Right lung (tissue), 5 donors: ENCODE data around the gene TNFRSF1A. TPM values are rescaled to one million over a fixed set of nuclear protein-coding genes. Genes with fewer than 3 reads are reported as not detected.
"Not testable (repeated sequence)": the region's sequence is repeated elsewhere in the genome, so short reads cannot be mapped to it uniquely, and the experiment has no call there.

ENCODE experiments used
- DNase-seq, 2 donors: peaks; one replicate each; pipeline ENCODE4 v3.0.0-alpha.2; 2013
- polyA plus RNA-seq, 5 donors: library from polyadenylated mRNA; unstranded; fragments of 120-200 nt; gene quantifications; one replicate each; pipeline versions ENCODE4 v1.2.1 to v1.2.3, GENCODE V29; 2013; ENCODE audit warnings: inconsistent platforms in 1 of 5, low replicate concordance in 1 of 5; ENCODE audit not compliant: insufficient read length in 5 of 5, insufficient read depth in 1 of 5

TNFRSF1A gene
- polyA plus RNA-seq, 5 donors = 115 to 142 (median 133) TPM

- DNase-seq = no peak
These were observed 30.9 kb downstream of the TNFRSF1A start for GRCh38 chr12:6310771-6311610.

GRCh38 chr12:6307529-6307928, 34.3 kb downstream of the TNFRSF1A start:
- no peak for DNase-seq

GRCh38 chr12:6306599-6307220, 35.2 kb downstream of the TNFRSF1A start:
- no peak for DNase-seq

- DNase-seq = no peak
These were observed 35.7 kb downstream of the TNFRSF1A start for GRCh38 chr12:6306151-6306550.

GRCh38 chr12:6303071-6303470, 38.8 kb downstream of the TNFRSF1A start:
- DNase-seq = no peak

- DNase-seq = no peak
These were observed 39.3 kb downstream of the TNFRSF1A start for GRCh38 chr12:6302621-6303020.

- DNase-seq = no peak
These were observed 40.2 kb downstream of the TNFRSF1A start for GRCh38 chr12:6301721-6302120.

- no peak for DNase-seq
These were observed 44.7 kb downstream of the TNFRSF1A start for GRCh38 chr12:6297170-6297569.

GRCh38 chr12:6295094-6295811, 46.6 kb downstream of the TNFRSF1A start:
- DNase-seq = no peak

- no peak for DNase-seq
These were observed 47.5 kb downstream of the TNFRSF1A start for GRCh38 chr12:6294156-6295093.

- no peak for DNase-seq
These were observed 49.3 kb downstream of the TNFRSF1A start for GRCh38 chr12:6292606-6293005.

GRCh38 chr12:6289906-6290305, 52.0 kb downstream of the TNFRSF1A start:
- not testable (repeated sequence) for DNase-seq

- not testable (repeated sequence) for DNase-seq
These were observed 52.8 kb downstream of the TNFRSF1A start for GRCh38 chr12:6289081-6289480.

- DNase-seq = no peak
These were observed 53.6 kb downstream of the TNFRSF1A start for GRCh38 chr12:6288235-6288634.

- DNase-seq = no peak
These were observed 56.2 kb downstream of the TNFRSF1A start for GRCh38 chr12:6285532-6286306.

- DNase-seq = peak in 1 of 2 donors; percentile 68
These were observed 56.8 kb downstream of the TNFRSF1A start for GRCh38 chr12:6285063-6285477.

GRCh38 chr12:6284273-6284672, 57.6 kb downstream of the TNFRSF1A start:
- no peak for DNase-seq

GRCh38 chr12:6282453-6282840, 59.4 kb downstream of the TNFRSF1A start:
- no peak for DNase-seq

GRCh38 chr12:6281081-6281809, 60.6 kb downstream of the TNFRSF1A start:
- DNase-seq = no peak

- no peak for DNase-seq
These were observed 61.2 kb downstream of the TNFRSF1A start for GRCh38 chr12:6280672-6281071.
